Measurements from ENCODE around the gene CASR. TPM values are rescaled to one million over a fixed set of nuclear protein-coding genes. Genes with fewer than 3 reads are reported as not detected.

Gene CASR
- polyA plus RNA-seq, 2 donors, result not detected

- WGBS, 2 donors, result 59 to 67% methylated on average over 3 of the region's 3 CpGs
- H3K4me1 ChIP-seq (ENCODE audit: control insufficient read depth in 2 of 2, insufficient read depth in 2 of 2, low read length in 1 of 2), result no peaks in the 10 kb centered on the region
- H3K27me3 ChIP-seq (ENCODE audit: control insufficient read depth in 1 of 2, insufficient read depth in 2 of 2, low read length in 2 of 2), result no peaks in the 10 kb centered on the region
These were observed 68.0 kb downstream of the CASR start for GRCh38 chr3:122251428-122251827.

DNA sequence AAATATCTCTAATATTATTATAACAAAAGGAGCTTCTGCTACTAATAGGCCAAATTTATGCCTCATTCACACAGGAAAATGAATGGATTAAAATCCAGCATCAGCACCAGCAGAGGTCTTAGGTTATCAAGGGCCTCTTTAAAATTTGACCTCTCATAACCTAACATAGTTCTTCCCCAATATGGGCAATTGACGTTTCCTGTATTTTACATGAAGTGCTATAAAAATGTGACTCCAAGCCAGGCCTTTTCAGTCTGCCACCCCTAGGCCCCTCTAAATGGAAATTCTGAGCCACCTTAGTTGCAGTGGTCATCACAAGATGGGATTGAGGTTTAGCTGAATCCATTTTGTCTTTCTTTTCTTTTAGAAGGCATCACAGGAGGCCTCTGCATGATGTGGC is 70.1 kb downstream of the CASR start:
- H3K36me3 ChIP-seq (ENCODE audit: control insufficient read depth in 2 of 2, insufficient read depth in 2 of 2, low read length in 1 of 2), result no peaks in the 10 kb centered on the region
- no peaks in the 10 kb centered on the region for H3K4me1 ChIP-seq (ENCODE audit: control insufficient read depth in 2 of 2, insufficient read depth in 2 of 2, low read length in 1 of 2)
- 58 to 77% methylated on average over 1 of the region's 1 CpG for WGBS, 2 donors
- no peaks in the 10 kb centered on the region for H3K9me3 ChIP-seq (ENCODE audit: control insufficient read depth in 2 of 2, insufficient read depth in 1 of 2, low read depth in 1 of 2, low read length in 1 of 2)
- no peak overlapping the region for H3K4me3 ChIP-seq (ENCODE audit: low read depth in 1 of 2, low read length in 2 of 2)
- no peaks in the 10 kb centered on the region for H3K27me3 ChIP-seq (ENCODE audit: control insufficient read depth in 1 of 2, insufficient read depth in 2 of 2, low read length in 2 of 2)
- H3K27ac ChIP-seq (ENCODE audit: low read depth in 2 of 2, low read length in 1 of 2), result no peak overlapping the region

More at GRCh38 chr3:122251428-122251827, 68.0 kb downstream of the CASR start:
- no peak overlapping the region for H3K4me3 ChIP-seq (ENCODE audit: low read depth in 1 of 2, low read length in 2 of 2)
- no peaks in the 10 kb centered on the region for H3K36me3 ChIP-seq (ENCODE audit: control insufficient read depth in 2 of 2, insufficient read depth in 2 of 2, low read length in 1 of 2)
- H3K9me3 ChIP-seq (ENCODE audit: control insufficient read depth in 2 of 2, insufficient read depth in 1 of 2, low read depth in 1 of 2, low read length in 1 of 2), result no peaks in the 10 kb centered on the region
- H3K27ac ChIP-seq (ENCODE audit: low read depth in 2 of 2, low read length in 1 of 2), result no peak overlapping the region

DNA sequence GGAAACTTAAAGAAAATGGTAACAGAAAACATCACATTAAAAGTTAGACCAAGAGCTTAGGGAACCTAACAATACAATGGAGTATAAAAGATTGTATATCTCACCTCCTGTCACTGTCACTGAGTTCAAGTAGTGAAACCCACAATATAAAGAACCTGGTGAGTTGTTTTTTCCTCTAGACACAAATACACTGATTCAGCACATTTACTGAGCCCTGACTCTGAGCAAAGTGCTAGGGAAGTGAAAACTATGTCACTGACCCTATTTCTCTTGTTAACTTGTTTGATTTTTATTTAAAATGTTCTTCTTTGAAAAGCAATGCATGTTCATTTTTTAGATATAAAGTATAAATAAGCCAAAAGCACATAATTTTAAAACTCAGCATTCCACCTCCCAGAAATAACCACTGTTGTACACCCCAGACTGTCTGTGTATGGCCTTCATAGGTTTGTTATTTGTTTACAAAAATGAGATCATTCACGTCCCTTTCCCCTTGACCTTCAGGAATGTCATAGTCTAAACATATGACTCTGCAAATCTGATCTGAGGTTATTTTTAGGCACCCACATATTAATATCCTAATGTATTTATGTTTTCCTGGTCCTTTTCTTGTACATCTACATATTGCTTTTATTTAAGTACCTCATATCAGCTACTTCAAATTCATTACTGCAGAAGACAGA is 72.4 kb downstream of the CASR start:
- Histone ChIP-seq H3K4me3 (ENCODE audit: low read depth in 1 of 2, low read length in 2 of 2) (no peak overlapping the region), H3K4me1 (ENCODE audit: control insufficient read depth in 2 of 2, insufficient read depth in 2 of 2, low read length in 1 of 2) (peaks cover 0 to 2% of the 10 kb centered on the region in 2 donors), H3K27ac (ENCODE audit: low read depth in 2 of 2, low read length in 1 of 2) (no peak overlapping the region), H3K36me3 (ENCODE audit: control insufficient read depth in 2 of 2, insufficient read depth in 2 of 2, low read length in 1 of 2) (no peaks in the 10 kb centered on the region), H3K27me3 (ENCODE audit: control insufficient read depth in 1 of 2, insufficient read depth in 2 of 2, low read length in 2 of 2) (no peaks in the 10 kb centered on the region), H3K9me3 (ENCODE audit: control insufficient read depth in 2 of 2, insufficient read depth in 1 of 2, low read depth in 1 of 2, low read length in 1 of 2) (no peaks in the 10 kb centered on the region)
- WGBS, 2 donors, result 35 to 39% methylated on average over 1 of the region's 1 CpG

- Histone ChIP-seq H3K27me3 (ENCODE audit: control insufficient read depth in 1 of 2, insufficient read depth in 2 of 2, low read length in 2 of 2) (no peaks in the 10 kb centered on the region), H3K4me3 (ENCODE audit: low read depth in 1 of 2, low read length in 2 of 2) (no peak overlapping the region), H3K9me3 (ENCODE audit: control insufficient read depth in 2 of 2, insufficient read depth in 1 of 2, low read depth in 1 of 2, low read length in 1 of 2) (no peaks in the 10 kb centered on the region), H3K4me1 (ENCODE audit: control insufficient read depth in 2 of 2, insufficient read depth in 2 of 2, low read length in 1 of 2) (peaks cover 0 to 2% of the 10 kb centered on the region in 2 donors), H3K27ac (ENCODE audit: low read depth in 2 of 2, low read length in 1 of 2) (no peak overlapping the region), H3K36me3 (ENCODE audit: control insufficient read depth in 2 of 2, insufficient read depth in 2 of 2, low read length in 1 of 2) (no peaks in the 10 kb centered on the region)
- 74 to 75% methylated on average over 7 of the region's 7 CpGs for WGBS, 2 donors
These were observed 74.3 kb downstream of the CASR start for GRCh38 chr3:122257644-122258364.

DNA sequence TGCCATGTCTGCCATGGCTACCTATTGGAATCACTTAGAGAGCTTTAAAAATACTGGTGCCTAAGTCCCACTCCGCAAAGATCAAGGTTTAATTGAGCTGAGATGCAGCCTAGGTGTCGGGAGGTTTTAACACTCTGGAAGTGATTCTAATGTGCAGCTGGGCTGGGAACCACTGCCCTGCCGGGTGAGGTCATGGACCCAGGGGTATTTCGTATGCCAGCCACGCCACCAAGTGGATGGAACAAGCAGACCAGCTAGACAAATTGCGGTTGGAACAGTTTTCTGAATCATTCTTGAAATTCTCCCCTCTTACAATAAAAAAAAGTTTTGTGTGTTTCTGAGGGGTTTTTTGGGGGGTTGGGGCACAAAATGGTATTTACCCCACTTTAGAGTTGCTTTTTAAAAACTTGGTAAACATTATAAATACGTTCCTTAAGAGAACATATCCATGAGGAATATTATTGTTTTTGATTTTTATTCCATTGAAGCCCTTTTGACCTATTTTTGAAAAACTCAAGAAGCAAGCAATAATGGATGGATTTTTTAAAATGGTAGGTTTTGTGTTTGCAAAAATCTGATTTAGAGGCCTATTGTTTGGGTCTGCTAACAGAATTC is 75.4 kb downstream of the CASR start:
- no peaks in the 10 kb centered on the region for H3K9me3 ChIP-seq (ENCODE audit: control insufficient read depth in 2 of 2, insufficient read depth in 1 of 2, low read depth in 1 of 2, low read length in 1 of 2)
- H3K27ac ChIP-seq (ENCODE audit: low read depth in 2 of 2, low read length in 1 of 2), result no peak overlapping the region
- 11 to 16% methylated on average over 7 of the region's 7 CpGs for WGBS, 2 donors
- peaks cover 0 to 2% of the 10 kb centered on the region in 2 donors for H3K4me1 ChIP-seq (ENCODE audit: control insufficient read depth in 2 of 2, insufficient read depth in 2 of 2, low read length in 1 of 2)
- H3K36me3 ChIP-seq (ENCODE audit: control insufficient read depth in 2 of 2, insufficient read depth in 2 of 2, low read length in 1 of 2), result no peaks in the 10 kb centered on the region
- no peaks in the 10 kb centered on the region for H3K27me3 ChIP-seq (ENCODE audit: control insufficient read depth in 1 of 2, insufficient read depth in 2 of 2, low read length in 2 of 2)
- H3K4me3 ChIP-seq (ENCODE audit: low read depth in 1 of 2, low read length in 2 of 2), result no peak overlapping the region

GRCh38 chr3:122260206-122260605 is 76.7 kb downstream of the CASR start:
- no peaks in the 10 kb centered on the region for H3K27me3 ChIP-seq (ENCODE audit: control insufficient read depth in 1 of 2, insufficient read depth in 2 of 2, low read length in 2 of 2)
- no peaks in the 10 kb centered on the region for H3K9me3 ChIP-seq (ENCODE audit: control insufficient read depth in 2 of 2, insufficient read depth in 1 of 2, low read depth in 1 of 2, low read length in 1 of 2)
- no peak overlapping the region for H3K4me3 ChIP-seq (ENCODE audit: low read depth in 1 of 2, low read length in 2 of 2)
- WGBS, 2 donors, result 46 to 70% methylated on average over 2 of the region's 2 CpGs
- H3K4me1 ChIP-seq (ENCODE audit: control insufficient read depth in 2 of 2, insufficient read depth in 2 of 2, low read length in 1 of 2), result peaks cover 0 to 2% of the 10 kb centered on the region in 2 donors
- H3K36me3 ChIP-seq (ENCODE audit: control insufficient read depth in 2 of 2, insufficient read depth in 2 of 2, low read length in 1 of 2), result no peaks in the 10 kb centered on the region
- peak overlapping the region in 1 of 2 donors; percentile 33 for H3K27ac ChIP-seq (ENCODE audit: low read depth in 2 of 2, low read length in 1 of 2)

DNA sequence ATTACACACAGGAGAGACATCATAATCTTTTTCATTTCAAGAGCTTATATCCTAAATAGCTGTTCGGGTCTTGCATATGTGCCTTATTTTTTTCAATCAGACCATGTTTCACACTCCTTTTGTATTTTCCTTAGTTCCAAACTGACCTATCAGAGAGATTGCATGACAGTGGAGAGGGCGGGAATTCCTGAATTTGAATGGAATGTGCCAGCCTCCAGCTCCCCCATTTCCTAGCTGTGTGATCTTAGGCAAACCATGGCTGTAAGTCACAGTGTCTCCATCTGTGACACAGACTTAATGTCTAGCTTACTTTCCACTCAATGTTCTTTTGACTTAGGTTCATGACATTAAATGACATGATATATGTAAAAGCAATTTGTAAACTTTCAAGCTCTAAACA is 79.6 kb downstream of the CASR start:
- H3K27ac ChIP-seq (ENCODE audit: low read depth in 2 of 2, low read length in 1 of 2), result no peak overlapping the region
- peaks cover 0 to 2% of the 10 kb centered on the region in 2 donors for H3K4me1 ChIP-seq (ENCODE audit: control insufficient read depth in 2 of 2, insufficient read depth in 2 of 2, low read length in 1 of 2)
- WGBS, 2 donors, result 84 to 85% methylated on average over 2 of the region's 2 CpGs

GRCh38 chr3:122263974-122264588 is 80.6 kb downstream of the CASR start:
- Histone ChIP-seq H3K27ac (ENCODE audit: low read depth in 2 of 2, low read length in 1 of 2) (no peak overlapping the region), H3K4me1 (ENCODE audit: control insufficient read depth in 2 of 2, insufficient read depth in 2 of 2, low read length in 1 of 2) (peaks cover 0 to 2% of the 10 kb centered on the region in 2 donors), H3K27me3 (ENCODE audit: control insufficient read depth in 1 of 2, insufficient read depth in 2 of 2, low read length in 2 of 2) (no peaks in the 10 kb centered on the region), H3K36me3 (ENCODE audit: control insufficient read depth in 2 of 2, insufficient read depth in 2 of 2, low read length in 1 of 2) (no peaks in the 10 kb centered on the region), H3K4me3 (ENCODE audit: low read depth in 1 of 2, low read length in 2 of 2) (no peak overlapping the region), H3K9me3 (ENCODE audit: control insufficient read depth in 2 of 2, insufficient read depth in 1 of 2, low read depth in 1 of 2, low read length in 1 of 2) (no peaks in the 10 kb centered on the region)

More for the DNA sequence above, 79.6 kb downstream of the CASR start:
- H3K9me3 ChIP-seq (ENCODE audit: control insufficient read depth in 2 of 2, insufficient read depth in 1 of 2, low read depth in 1 of 2, low read length in 1 of 2), result no peaks in the 10 kb centered on the region
- no peaks in the 10 kb centered on the region for H3K27me3 ChIP-seq (ENCODE audit: control insufficient read depth in 1 of 2, insufficient read depth in 2 of 2, low read length in 2 of 2)
- H3K36me3 ChIP-seq (ENCODE audit: control insufficient read depth in 2 of 2, insufficient read depth in 2 of 2, low read length in 1 of 2), result no peaks in the 10 kb centered on the region
- H3K4me3 ChIP-seq (ENCODE audit: low read depth in 1 of 2, low read length in 2 of 2), result no peak overlapping the region

GRCh38 chr3:122265957-122266356 is 82.5 kb downstream of the CASR start:
- 52 to 56% methylated on average over 3 of the region's 3 CpGs for WGBS, 2 donors
- H3K36me3 ChIP-seq (ENCODE audit: control insufficient read depth in 2 of 2, insufficient read depth in 2 of 2, low read length in 1 of 2), result no peaks in the 10 kb centered on the region
- no peak overlapping the region for H3K27ac ChIP-seq (ENCODE audit: low read depth in 2 of 2, low read length in 1 of 2)
- H3K4me3 ChIP-seq (ENCODE audit: low read depth in 1 of 2, low read length in 2 of 2), result no peak overlapping the region
- H3K4me1 ChIP-seq (ENCODE audit: control insufficient read depth in 2 of 2, insufficient read depth in 2 of 2, low read length in 1 of 2), result no peaks in the 10 kb centered on the region
- H3K27me3 ChIP-seq (ENCODE audit: control insufficient read depth in 1 of 2, insufficient read depth in 2 of 2, low read length in 2 of 2), result no peaks in the 10 kb centered on the region
- H3K9me3 ChIP-seq (ENCODE audit: control insufficient read depth in 2 of 2, insufficient read depth in 1 of 2, low read depth in 1 of 2, low read length in 1 of 2), result no peaks in the 10 kb centered on the region
